HG02759 (cell line): Measurements from ENCODE around the gene FGD3.

Source experiments
- ATAC-seq: cut with Tn5 transposase; IDR thresholded peaks from one replicate; pipeline ENCODE4 v1.9.1; 2021; ENCODE audit warnings: mild to moderate bottlenecking, moderate library complexity; ENCODE audit not compliant: unreplicated experiment

FGD3 gene

GRCh38 chr9:93050231-93050630 lies 102.9 kb downstream of the FGD3 start:
- ATAC-seq: no peak

- ATAC-seq: no peak
Measured at GRCh38 chr9:93051680-93052089, 104.4 kb downstream of the FGD3 start.

- ATAC-seq: no peak
Measured at GRCh38 chr9:93052791-93053540, 105.6 kb downstream of the FGD3 start.

- ATAC-seq: no peak
Measured at GRCh38 chr9:93053781-93054331, 106.5 kb downstream of the FGD3 start.

GRCh38 chr9:93054758-93055704 lies 107.7 kb downstream of the FGD3 start:
- ATAC-seq: no peak

- ATAC-seq: no peak
Measured at GRCh38 chr9:93057042-93057702, 109.8 kb downstream of the FGD3 start.

GRCh38 chr9:93057703-93058354 lies 110.5 kb downstream of the FGD3 start:
- ATAC-seq: peak; percentile 16

- peak; percentile 56 for ATAC-seq
Measured at GRCh38 chr9:93058355-93059010, 111.2 kb downstream of the FGD3 start, which contains the start of gene SUSD3. Gene SUSD3, plus strand, starts transcription at chr9:93058701. Its CDS starts 42 bp downstream, at chr9:93058743.

- peak; percentile 18 for ATAC-seq
Measured at GRCh38 chr9:93059011-93059714, 111.8 kb downstream of the FGD3 start.

- no peak for ATAC-seq
Measured at GRCh38 chr9:93059715-93060578, 112.6 kb downstream of the FGD3 start.

- ATAC-seq: no peak
Measured at GRCh38 chr9:93060746-93061259, 113.5 kb downstream of the FGD3 start.

- no peak for ATAC-seq
Measured at GRCh38 chr9:93061260-93061751, 114.0 kb downstream of the FGD3 start.

- ATAC-seq: peak; percentile 34
Measured at GRCh38 chr9:93061791-93062763, 114.8 kb downstream of the FGD3 start.

- peak; percentile 87 for ATAC-seq
Measured at GRCh38 chr9:93064392-93065134, 117.2 kb downstream of the FGD3 start.

GRCh38 chr9:93065135-93065720 lies 117.9 kb downstream of the FGD3 start:
- no peak for ATAC-seq
